Neutrophil (primary cell): ENCODE data around the gene TRABD2A.
"Not testable (repeated sequence)": the region's sequence is repeated elsewhere in the genome, so short reads cannot be mapped to it uniquely, and the experiment has no call there.

Experiments
- H3K27ac ChIP-seq: fragments of 200-600 bp; sonication (generic); 2 replicates; pipeline ENCODE4 v1.5.1; 2016; ENCODE audit warnings: mild to moderate bottlenecking, moderate library complexity
- H3K27me3 ChIP-seq: fragments of 200-600 bp; sonication (generic); 2 replicates; pipeline ENCODE4 v1.6.0; 2016; ENCODE audit warnings: mild to moderate bottlenecking
- H3K36me3 ChIP-seq: fragments of 200-600 bp; sonication (generic); 2 replicates; pipeline ENCODE4 v1.5.1; 2017
- H3K4me1 ChIP-seq, 2 experiments: fragments of 200-600 bp in 1 of 2; sonication (generic) in 1 of 2; 1 replicate in 1 of 2; 2 replicates in 1 of 2; pipeline versions ENCODE4 v1.5.1 to v1.6.1; 2013 to 2016; ENCODE audit warnings: low read depth in 1 of 2, low read length in 1 of 2, mild to moderate bottlenecking in 1 of 2, moderate library complexity in 1 of 2; ENCODE audit not compliant: control insufficient read depth in 1 of 2, insufficient read depth in 1 of 2
- H3K4me3 ChIP-seq, 2 experiments: fragments of 200-600 bp in 1 of 2; sonication (generic) in 1 of 2; 1 replicate in 1 of 2; 2 replicates in 1 of 2; pipeline ENCODE4 v1.5.1; 2013 to 2016; ENCODE audit warnings: low read depth in 1 of 2, low read length in 1 of 2, mild to moderate bottlenecking in 1 of 2, moderate library complexity in 1 of 2
- H3K9me3 ChIP-seq: fragments of 200-600 bp; sonication (generic); 2 replicates; pipeline ENCODE4 v1.5.1; 2016
- TF ChIP-seq, protein P1 (sequence below): fragments of 200-600 bp; sonication (generic); IDR thresholded peaks from 2 replicates; pipeline ENCODE4 v1.5.1; 2016; ENCODE audit warnings: antibody characterized with exemption

TRABD2A gene

DNA sequence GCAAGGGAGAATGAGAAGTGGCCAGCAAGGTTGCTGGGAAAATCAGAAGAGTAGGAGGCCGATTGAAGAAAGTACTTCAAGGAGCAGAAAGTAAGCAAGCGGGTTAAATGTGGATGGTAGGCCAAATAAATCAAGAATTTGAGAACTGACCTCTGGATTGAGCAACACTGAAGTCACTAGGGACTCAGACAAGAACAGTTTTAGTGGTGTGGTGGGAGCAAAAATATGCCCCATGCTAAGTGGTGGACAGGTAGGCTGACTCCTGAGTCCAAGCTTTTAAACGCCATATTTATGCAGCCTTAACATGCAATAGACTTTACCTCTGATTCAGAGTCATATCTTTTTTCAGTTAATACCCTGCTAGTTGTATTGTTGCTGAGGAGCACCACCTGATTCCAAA is 4.5 kb downstream of the TRABD2A start:
- Histone ChIP-seq H3K27ac (no peak overlapping the region), H3K4me3 (no peak overlapping the region)

DNA sequence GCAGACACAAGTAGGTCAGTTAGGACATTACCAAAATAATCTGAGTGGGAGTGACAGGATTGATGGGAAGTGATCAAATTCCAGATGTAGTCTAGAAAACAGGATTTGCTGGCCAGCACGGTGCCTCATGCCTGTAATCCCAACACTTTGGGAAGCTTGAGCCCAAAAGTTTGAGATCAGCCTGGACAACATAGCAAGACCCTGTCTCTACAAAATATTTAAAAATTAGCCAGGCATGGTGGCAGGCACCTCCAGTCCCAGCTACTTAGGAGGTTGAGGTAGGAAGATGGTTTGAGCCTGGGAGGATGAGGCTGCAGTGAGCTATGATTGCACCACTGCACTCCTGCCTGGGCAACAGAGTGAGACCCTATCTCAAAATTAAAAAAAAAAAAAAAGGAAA is 5.3 kb downstream of the TRABD2A start:
- Histone ChIP-seq H3K27me3 (peaks cover 49% of the 10 kb centered on the region), H3K4me1 (peaks cover 7 to 13% of the 10 kb centered on the region in 2 experiments)
- not testable (repeated sequence) for H3K4me3 ChIP-seq, H3K9me3 ChIP-seq, H3K36me3 ChIP-seq, H3K27ac ChIP-seq

More for the DNA sequence above, 4.5 kb downstream of the TRABD2A start:
- TF ChIP-seq, protein P1, sequence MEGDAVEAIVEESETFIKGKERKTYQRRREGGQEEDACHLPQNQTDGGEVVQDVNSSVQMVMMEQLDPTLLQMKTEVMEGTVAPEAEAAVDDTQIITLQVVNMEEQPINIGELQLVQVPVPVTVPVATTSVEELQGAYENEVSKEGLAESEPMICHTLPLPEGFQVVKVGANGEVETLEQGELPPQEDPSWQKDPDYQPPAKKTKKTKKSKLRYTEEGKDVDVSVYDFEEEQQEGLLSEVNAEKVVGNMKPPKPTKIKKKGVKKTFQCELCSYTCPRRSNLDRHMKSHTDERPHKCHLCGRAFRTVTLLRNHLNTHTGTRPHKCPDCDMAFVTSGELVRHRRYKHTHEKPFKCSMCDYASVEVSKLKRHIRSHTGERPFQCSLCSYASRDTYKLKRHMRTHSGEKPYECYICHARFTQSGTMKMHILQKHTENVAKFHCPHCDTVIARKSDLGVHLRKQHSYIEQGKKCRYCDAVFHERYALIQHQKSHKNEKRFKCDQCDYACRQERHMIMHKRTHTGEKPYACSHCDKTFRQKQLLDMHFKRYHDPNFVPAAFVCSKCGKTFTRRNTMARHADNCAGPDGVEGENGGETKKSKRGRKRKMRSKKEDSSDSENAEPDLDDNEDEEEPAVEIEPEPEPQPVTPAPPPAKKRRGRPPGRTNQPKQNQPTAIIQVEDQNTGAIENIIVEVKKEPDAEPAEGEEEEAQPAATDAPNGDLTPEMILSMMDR, result no peak
- Histone ChIP-seq H3K4me1 (peaks cover 15 to 20% of the 10 kb centered on the region in 2 experiments), H3K27me3 (peaks cover 56% of the 10 kb centered on the region), H3K36me3 (no peaks in the 10 kb centered on the region), H3K9me3 (no peaks in the 10 kb centered on the region)

DNA sequence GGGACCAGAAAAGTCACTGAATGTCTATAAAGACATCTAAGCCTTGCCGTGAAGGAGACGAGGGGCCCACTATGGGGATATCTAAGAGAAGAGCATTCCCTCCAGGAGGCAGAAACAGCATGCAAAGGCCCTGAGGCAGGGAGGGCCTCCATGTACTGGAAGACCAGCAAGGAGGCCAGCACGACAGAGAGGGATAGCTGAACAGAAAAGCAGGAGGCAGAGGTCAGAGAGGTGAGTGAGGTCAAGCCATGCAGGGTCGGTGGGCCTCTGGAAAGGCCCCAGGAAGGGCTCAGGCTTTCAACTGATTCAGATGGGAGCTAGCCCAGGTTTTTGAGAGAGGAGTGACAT is 5.7 kb downstream of the TRABD2A start:
- Histone ChIP-seq H3K27ac (no peak overlapping the region), H3K4me1 (peaks cover 3 to 8% of the 10 kb centered on the region in 2 experiments), H3K4me3 (no peak overlapping the region), H3K27me3 (peaks cover 45% of the 10 kb centered on the region), H3K36me3 (no peaks in the 10 kb centered on the region), H3K9me3 (no peaks in the 10 kb centered on the region)
- TF ChIP-seq, protein P1, result no peak

DNA sequence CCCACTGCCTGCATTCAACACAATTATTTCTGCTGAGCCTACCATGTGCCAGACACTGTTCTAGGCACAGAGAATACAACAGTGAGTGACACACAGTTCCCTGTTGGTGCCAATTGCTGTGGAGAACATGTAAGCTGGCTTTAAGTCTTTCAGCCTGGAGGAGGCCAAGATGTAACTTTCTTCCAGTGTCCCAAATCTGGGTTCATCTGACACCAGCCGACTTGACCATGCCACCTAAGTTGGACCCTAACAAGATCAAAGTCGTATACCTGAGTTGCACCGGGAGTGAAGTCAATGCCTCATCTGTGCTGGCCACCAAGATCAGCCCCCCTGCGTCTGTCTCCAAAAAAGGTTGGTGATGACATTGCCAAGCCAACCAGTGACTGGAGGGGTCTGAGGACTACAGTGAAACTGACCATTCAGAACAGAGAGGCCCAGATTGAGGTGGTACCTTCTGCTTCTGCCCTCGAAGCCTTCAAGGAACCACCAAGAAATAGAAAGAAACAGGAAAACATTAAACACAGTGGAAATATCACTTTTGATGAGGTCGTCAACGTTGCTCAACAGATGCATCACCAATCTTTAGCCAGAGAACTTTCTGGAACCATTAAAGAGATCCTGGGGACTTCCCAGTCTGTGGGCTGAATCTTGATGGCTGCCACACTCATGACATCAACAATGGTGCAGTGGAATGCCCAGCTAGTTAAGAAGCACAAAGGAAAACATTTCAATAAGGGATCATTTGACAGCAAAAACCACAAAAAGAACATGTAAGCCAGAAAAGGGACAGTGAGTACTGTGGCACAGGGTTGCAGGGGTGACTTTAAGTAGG is 6.3 kb downstream of the TRABD2A start:
- Histone ChIP-seq H3K9me3 (no peaks in the 10 kb centered on the region), H3K4me3 (no peak overlapping the region), H3K36me3 (no peaks in the 10 kb centered on the region), H3K4me1 (peaks cover 0 to 2% of the 10 kb centered on the region in 2 experiments), H3K27me3 (peaks cover 39% of the 10 kb centered on the region), H3K27ac (no peak overlapping the region)
- TF ChIP-seq, protein P1, result no peak

DNA sequence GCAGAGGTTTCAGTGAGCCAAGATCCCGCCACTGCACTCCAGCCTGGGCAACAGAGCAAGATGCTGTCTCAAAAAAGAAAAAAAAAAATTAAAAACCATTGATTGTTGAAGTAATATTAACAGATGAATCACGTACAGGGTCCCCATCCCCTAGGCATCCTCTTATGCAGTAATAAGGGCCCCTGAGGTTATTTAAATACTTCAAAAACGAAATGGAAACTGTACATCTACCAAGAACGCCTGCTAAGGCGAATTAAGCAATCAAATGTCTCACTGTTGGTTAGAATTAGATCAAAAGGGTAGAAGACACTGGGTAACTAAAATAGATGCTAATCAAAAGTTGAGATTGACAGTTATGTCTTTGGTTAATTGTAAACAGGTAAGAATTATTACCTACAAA is 7.5 kb downstream of the TRABD2A start:
- Histone ChIP-seq H3K4me1 (no peaks in the 10 kb centered on the region), H3K27me3 (peaks cover 26% of the 10 kb centered on the region), H3K4me3 (no peak overlapping the region), H3K27ac (no peak overlapping the region), H3K36me3 (no peaks in the 10 kb centered on the region), H3K9me3 (no peaks in the 10 kb centered on the region)
- TF ChIP-seq, protein P1, result no peak

DNA sequence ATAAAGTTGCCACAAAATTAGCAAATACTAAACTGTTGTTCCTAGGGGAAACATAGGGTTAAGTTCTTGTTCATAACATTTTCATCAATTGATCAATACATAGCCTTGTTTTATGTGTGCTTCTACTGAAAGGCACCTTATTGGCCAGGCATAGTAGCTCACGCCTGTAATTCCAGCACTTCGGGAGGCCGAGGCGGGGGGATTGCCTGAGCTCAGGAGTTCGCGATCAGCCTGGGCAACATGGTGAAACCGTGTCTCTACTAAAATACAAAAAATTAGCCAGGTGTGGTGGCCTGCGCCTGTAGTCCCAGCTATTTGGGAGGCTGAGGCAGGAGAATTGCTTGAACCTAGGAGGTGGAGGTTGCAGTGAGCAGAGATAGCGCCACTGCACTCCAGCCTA is 8.2 kb downstream of the TRABD2A start:
- peaks cover 20% of the 10 kb centered on the region for H3K27me3 ChIP-seq
- H3K4me1 ChIP-seq, H3K9me3 ChIP-seq, H3K27ac ChIP-seq, H3K36me3 ChIP-seq, H3K4me3 ChIP-seq: not testable (repeated sequence)
